Endothelial cell of umbilical vein (primary cell): ENCODE data around the gene RASSF6.

Source experiments
- EZH2 ChIP-seq: IDR thresholded peaks from 2 replicates; pipeline ENCODE4 v1.6.1; 2012; ENCODE audit warnings: borderline replicate concordance, low read depth, mild to moderate bottlenecking, moderate library complexity, low read length, inconsistent platforms; ENCODE audit not compliant: severe bottlenecking
- FOS ChIP-seq: IDR thresholded peaks from 2 replicates; pipeline ENCODE4 v1.6.1; 2011; ENCODE audit warnings: mild to moderate bottlenecking, low read length, moderate library complexity, borderline replicate concordance; ENCODE audit not compliant: insufficient read depth
- GATA2 ChIP-seq: IDR thresholded peaks from 2 replicates; pipeline ENCODE4 v1.7.0; 2011; ENCODE audit warnings: low read depth, mild to moderate bottlenecking, moderate library complexity, mixed read lengths, low read length; ENCODE audit not compliant: insufficient read length, insufficient read depth
- JUN ChIP-seq: IDR thresholded peaks from 2 replicates; pipeline ENCODE4 v1.6.1; 2011; ENCODE audit warnings: borderline replicate concordance, low read depth; ENCODE audit not compliant: insufficient read length, insufficient read depth
- POLR2A ChIP-seq: IDR thresholded peaks from 2 replicates; pipeline ENCODE4 v1.6.1; 2012; ENCODE audit warnings: low read depth, mild to moderate bottlenecking, control low read depth, low read length
- POLR2AphosphoS5 ChIP-seq: IDR thresholded peaks from 2 replicates; pipeline ENCODE4 v1.6.1; 2012; ENCODE audit warnings: low read depth, mild to moderate bottlenecking, control low read depth, low read length, moderate library complexity; ENCODE audit not compliant: insufficient read depth
- TF ChIP-seq, protein P1 (sequence below), 2 donors: IDR thresholded peaks; 1 replicate in 1 of 2; 2 replicates in 1 of 2; pipeline ENCODE4 v1.5.1; 2011; ENCODE audit warnings: low read length in 2 of 2, mild to moderate bottlenecking in 2 of 2, moderate library complexity in 2 of 2, control low read depth in 1 of 2, inconsistent platforms in 1 of 2, low read depth in 1 of 2; ENCODE audit not compliant: insufficient read depth in 1 of 2; ENCODE audit errors: extremely low read depth in 1 of 2
- TF ChIP-seq, protein P2 (sequence below): IDR thresholded peaks from 2 replicates; pipeline ENCODE4 v1.6.1; 2011; ENCODE audit not compliant: insufficient read depth, insufficient read length

DNA sequence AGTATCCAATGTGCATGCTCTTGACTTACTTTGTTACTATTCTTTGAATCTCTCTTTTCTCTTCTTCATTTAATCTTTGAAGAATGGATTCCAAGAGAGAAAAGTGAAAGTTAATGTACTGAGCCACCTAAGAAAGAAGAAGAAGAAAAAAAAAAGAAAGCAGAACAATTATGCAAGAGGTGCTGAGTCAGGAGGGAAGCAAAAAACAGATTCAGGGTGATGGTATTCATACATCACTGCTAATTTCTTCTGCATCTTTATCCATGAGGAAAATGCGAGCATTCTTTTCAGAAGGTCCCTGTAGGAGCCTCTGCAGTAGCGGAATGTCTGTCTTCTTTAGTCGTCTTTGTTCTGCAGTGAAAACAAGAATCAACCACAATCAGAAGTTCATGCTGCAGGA, 43.9 kb downstream of the RASSF6 start:
- TF ChIP-seq, protein P1, sequence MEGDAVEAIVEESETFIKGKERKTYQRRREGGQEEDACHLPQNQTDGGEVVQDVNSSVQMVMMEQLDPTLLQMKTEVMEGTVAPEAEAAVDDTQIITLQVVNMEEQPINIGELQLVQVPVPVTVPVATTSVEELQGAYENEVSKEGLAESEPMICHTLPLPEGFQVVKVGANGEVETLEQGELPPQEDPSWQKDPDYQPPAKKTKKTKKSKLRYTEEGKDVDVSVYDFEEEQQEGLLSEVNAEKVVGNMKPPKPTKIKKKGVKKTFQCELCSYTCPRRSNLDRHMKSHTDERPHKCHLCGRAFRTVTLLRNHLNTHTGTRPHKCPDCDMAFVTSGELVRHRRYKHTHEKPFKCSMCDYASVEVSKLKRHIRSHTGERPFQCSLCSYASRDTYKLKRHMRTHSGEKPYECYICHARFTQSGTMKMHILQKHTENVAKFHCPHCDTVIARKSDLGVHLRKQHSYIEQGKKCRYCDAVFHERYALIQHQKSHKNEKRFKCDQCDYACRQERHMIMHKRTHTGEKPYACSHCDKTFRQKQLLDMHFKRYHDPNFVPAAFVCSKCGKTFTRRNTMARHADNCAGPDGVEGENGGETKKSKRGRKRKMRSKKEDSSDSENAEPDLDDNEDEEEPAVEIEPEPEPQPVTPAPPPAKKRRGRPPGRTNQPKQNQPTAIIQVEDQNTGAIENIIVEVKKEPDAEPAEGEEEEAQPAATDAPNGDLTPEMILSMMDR (IDR thresholded peaks at IDR 0.05; ENCODE audit: extremely low read depth in 1 of 2, insufficient read depth in 1 of 2, low read depth in 1 of 2, low read length in 2 of 2) = no peak
- TF ChIP-seq POLR2A = no peak
- no peak for TF ChIP-seq EZH2
- no peak for TF ChIP-seq JUN
- no peak for TF ChIP-seq POLR2AphosphoS5
- no peak for TF ChIP-seq GATA2
- TF ChIP-seq, protein P2, sequence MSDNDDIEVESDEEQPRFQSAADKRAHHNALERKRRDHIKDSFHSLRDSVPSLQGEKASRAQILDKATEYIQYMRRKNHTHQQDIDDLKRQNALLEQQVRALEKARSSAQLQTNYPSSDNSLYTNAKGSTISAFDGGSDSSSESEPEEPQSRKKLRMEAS = no peak
- TF ChIP-seq FOS = no peak
